HepG2 (cell line): ENCODE measurements around the gene TEX19. TPM values are rescaled to one million over a fixed set of nuclear protein-coding genes. Genes with fewer than 3 reads are reported as not detected.

ENCODE experiments used
- BRCA1 ChIP-seq: sonication (generic); formaldehyde crosslinking; IDR thresholded peaks from 2 replicates; pipeline ENCODE4 v1.4.0; 2020; ENCODE audit warnings: missing genetic modification reagents
- BRD4 ChIP-seq: sonication (generic); formaldehyde crosslinking; IDR thresholded peaks from 2 replicates; pipeline ENCODE4 v1.4.0; 2020; ENCODE audit warnings: missing genetic modification reagents
- CCDC6 ChIP-seq: sonication (generic); formaldehyde crosslinking; IDR thresholded peaks from 2 replicates; pipeline ENCODE4 v1.8.1; 2022; ENCODE audit warnings: mild to moderate bottlenecking, missing genetic modification reagents, moderate library complexity
- ERF ChIP-seq: IDR thresholded peaks from 2 replicates; pipeline ENCODE4 v1.6.1; 2018; ENCODE audit warnings: missing biosample characterization, missing genetic modification reagents
- HES4 ChIP-seq: sonication (generic); formaldehyde crosslinking; IDR thresholded peaks from 2 replicates; pipeline ENCODE4 v1.9.0; 2021; ENCODE audit warnings: mild to moderate bottlenecking, missing genetic modification reagents, borderline replicate concordance
- HIC2 ChIP-seq: sonication (generic); formaldehyde crosslinking; IDR thresholded peaks from 2 replicates; pipeline ENCODE4 v1.9.0; 2022; ENCODE audit warnings: low read depth, missing genetic modification reagents
- HNRNPL ChIP-seq: fragments of 200-400 bp; formaldehyde crosslinking; IDR thresholded peaks from 2 replicates; pipeline ENCODE4 v1.6.1; 2017; ENCODE audit warnings: mild to moderate bottlenecking, low read depth, low read length
- KDM5A ChIP-seq: fragments of 200-600 bp; sonication (generic); IDR thresholded peaks from 2 replicates; pipeline ENCODE4 v1.7.0; 2018; ENCODE audit warnings: antibody characterized with exemption, mild to moderate bottlenecking, low read length, borderline replicate concordance
- NR0B2 ChIP-seq: sonication (generic); formaldehyde crosslinking; IDR thresholded peaks from 2 replicates; pipeline ENCODE4 v1.4.0; 2020; ENCODE audit warnings: mild to moderate bottlenecking, missing genetic modification reagents
- NR2F6 ChIP-seq, 2 experiments: IDR thresholded peaks; 2 replicates each; pipeline ENCODE4 v1.6.1; 2016; ENCODE audit warnings: antibody characterized with exemption in 1 of 2, mild to moderate bottlenecking in 1 of 2
- PBX3 ChIP-seq: sonication (generic); formaldehyde crosslinking; IDR thresholded peaks from 2 replicates; pipeline ENCODE4 v1.8.1; 2023; ENCODE audit warnings: missing genetic modification reagents, inconsistent platforms, borderline replicate concordance
- PTBP1 ChIP-seq: fragments of 200-400 bp; formaldehyde crosslinking; IDR thresholded peaks from 2 replicates; pipeline ENCODE4 v1.6.1; 2018; ENCODE audit warnings: low read length, low read depth; ENCODE audit not compliant: poor library complexity, severe bottlenecking
- SPEN ChIP-seq: sonication (generic); formaldehyde crosslinking; IDR thresholded peaks from 2 replicates; pipeline ENCODE4 v1.5.1; 2020; ENCODE audit warnings: low read depth, mild to moderate bottlenecking, missing genetic modification reagents
- TARDBP ChIP-seq: sonication (generic); formaldehyde crosslinking; IDR thresholded peaks from 2 replicates; pipeline ENCODE4 v1.8.0; 2022; ENCODE audit warnings: mild to moderate bottlenecking, missing genetic modification reagents
- ZMYM2 ChIP-seq: sonication (generic); formaldehyde crosslinking; IDR thresholded peaks from 2 replicates; pipeline ENCODE4 v1.8.0; 2022; ENCODE audit warnings: mild to moderate bottlenecking, missing genetic modification reagents
- ZNF12 ChIP-seq: sonication (generic); formaldehyde crosslinking; IDR thresholded peaks from 2 replicates; pipeline ENCODE4 v1.5.0; 2020; ENCODE audit warnings: missing genetic modification reagents
- ZNF235 ChIP-seq: sonication (generic); formaldehyde crosslinking; IDR thresholded peaks from 2 replicates; pipeline ENCODE4 v1.8.1; 2023; ENCODE audit warnings: mild to moderate bottlenecking, missing genetic modification reagents, borderline replicate concordance
- ZNF24 ChIP-seq: fragments of 450-650 bp; IDR thresholded peaks from 2 replicates; pipeline ENCODE4 v1.6.1; 2017; ENCODE audit warnings: antibody characterized with exemption, mild to moderate bottlenecking
- ZNF501 ChIP-seq: sonication (generic); formaldehyde crosslinking; IDR thresholded peaks from 2 replicates; pipeline ENCODE4 v1.5.1; 2020; ENCODE audit warnings: mild to moderate bottlenecking, moderate library complexity, missing genetic modification reagents
- ZNF713 ChIP-seq: sonication (generic); formaldehyde crosslinking; IDR thresholded peaks from 2 replicates; pipeline ENCODE4 v1.4.0; 2020; ENCODE audit warnings: mild to moderate bottlenecking, missing genetic modification reagents
- polyA plus RNA-seq, 8 experiments: library from polyadenylated mRNA; depleted of rRNA in 3 of 8; stranded (reverse) in 7 of 8; unstranded in 1 of 8; fragments of >200 nt; fragmentation: Illumina TruSeq in 4 of 8; extraction: Trizol in 4 of 8; gene quantifications; 2 replicates each; pipeline versions ENCODE4 v1.2.1 to v1.2.3, GENCODE V29; 2011 to 2016; ENCODE audit warnings: low read depth in 4 of 8, missing spikeins in 1 of 8, mixed read lengths in 1 of 8; ENCODE audit not compliant: insufficient read depth in 1 of 8
- total RNA-seq, 5 experiments: library from RNA; depleted of rRNA; stranded (reverse); fragments of >200 nt; fragmentation: Illumina TruSeq; extraction: Trizol; gene quantifications; 2 replicates each; pipeline ENCODE4 v1.2.3, GENCODE V29; 2016; ENCODE audit warnings: low read depth in 1 of 5
- TF ChIP-seq, protein P1 (sequence below): sonication (generic); formaldehyde crosslinking; IDR thresholded peaks from 2 replicates; pipeline ENCODE4 v1.8.1; 2022; ENCODE audit warnings: low read depth, mild to moderate bottlenecking, missing genetic modification reagents
- TF ChIP-seq, protein P2 (sequence below): sonication (generic); formaldehyde crosslinking; IDR thresholded peaks from 2 replicates; pipeline ENCODE4 v1.5.0; 2020; ENCODE audit warnings: missing genetic modification reagents

Gene TEX19
- total and polyA plus RNA-seq, 2 of the 13 experiments (the other 11 are each of a cell fraction or from before 2014, with no cell fraction given), result 1.3 to 6.0 TPM

DNA sequence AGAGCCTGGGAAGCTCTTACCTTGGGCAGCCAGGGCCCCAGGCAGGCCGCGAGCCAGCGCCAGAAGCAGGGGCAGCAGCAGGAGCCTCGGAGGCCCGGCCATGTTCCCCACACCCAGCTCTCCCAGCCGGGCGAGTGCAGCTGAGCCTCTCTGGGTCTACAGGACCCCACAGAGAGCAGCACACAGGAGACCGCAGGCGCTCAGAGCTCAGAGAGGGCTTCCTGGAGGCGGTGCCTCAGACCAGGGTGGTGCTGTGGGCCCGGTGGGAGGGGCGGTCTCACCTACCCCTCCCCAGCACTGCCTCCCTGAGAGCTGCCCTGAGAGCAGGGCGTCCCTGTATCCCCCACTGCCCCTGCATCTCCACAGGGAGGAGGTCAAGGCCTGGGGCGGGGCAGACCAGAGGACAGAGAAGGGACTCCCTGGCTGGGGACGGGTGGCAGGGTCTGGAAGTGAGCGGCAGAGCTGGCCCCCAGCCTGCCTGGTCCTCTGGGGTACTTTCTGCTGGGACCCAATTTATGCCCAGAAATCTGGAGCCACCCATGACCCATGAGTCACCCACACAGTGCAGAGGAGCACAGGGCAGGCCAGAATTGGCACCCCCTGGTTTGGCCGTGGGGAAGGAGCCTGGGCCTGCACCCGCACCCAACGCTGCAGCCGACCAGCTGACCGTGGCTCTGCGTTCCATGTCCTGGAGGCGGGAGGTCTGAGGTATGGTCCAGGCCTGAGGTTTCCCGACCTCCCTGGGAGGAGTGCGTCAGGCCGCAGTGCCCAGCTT lies 41.5 kb upstream of the TEX19 start, which contains the start of gene CD7 (continued):
- TF ChIP-seq SPEN, result peak; percentile 22; the same call in 1 of the 2 replicates
- no peak for TF ChIP-seq BRCA1 (CRISPR knock-in tag)
- TF ChIP-seq ZNF12 (CRISPR knock-in tag), result no peak
- TF ChIP-seq ZNF501, result peak; percentile 90
- TF ChIP-seq ZMYM2 (CRISPR knock-in tag), result no peak
- TF ChIP-seq, protein P1, sequence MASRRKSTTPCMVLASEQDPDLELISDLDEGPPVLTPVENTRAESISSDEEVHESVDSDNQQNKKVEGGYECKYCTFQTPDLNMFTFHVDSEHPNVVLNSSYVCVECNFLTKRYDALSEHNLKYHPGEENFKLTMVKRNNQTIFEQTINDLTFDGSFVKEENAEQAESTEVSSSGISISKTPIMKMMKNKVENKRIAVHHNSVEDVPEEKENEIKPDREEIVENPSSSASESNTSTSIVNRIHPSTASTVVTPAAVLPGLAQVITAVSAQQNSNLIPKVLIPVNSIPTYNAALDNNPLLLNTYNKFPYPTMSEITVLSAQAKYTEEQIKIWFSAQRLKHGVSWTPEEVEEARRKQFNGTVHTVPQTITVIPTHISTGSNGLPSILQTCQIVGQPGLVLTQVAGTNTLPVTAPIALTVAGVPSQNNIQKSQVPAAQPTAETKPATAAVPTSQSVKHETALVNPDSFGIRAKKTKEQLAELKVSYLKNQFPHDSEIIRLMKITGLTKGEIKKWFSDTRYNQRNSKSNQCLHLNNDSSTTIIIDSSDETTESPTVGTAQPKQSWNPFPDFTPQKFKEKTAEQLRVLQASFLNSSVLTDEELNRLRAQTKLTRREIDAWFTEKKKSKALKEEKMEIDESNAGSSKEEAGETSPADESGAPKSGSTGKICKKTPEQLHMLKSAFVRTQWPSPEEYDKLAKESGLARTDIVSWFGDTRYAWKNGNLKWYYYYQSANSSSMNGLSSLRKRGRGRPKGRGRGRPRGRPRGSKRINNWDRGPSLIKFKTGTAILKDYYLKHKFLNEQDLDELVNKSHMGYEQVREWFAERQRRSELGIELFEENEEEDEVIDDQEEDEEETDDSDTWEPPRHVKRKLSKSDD (CRISPR knock-in tag), result peak; percentile 32; the same call in 1 of the 2 replicates
- TF ChIP-seq NR2F6 (IDR thresholded peaks at IDR 0.05), result peak; percentile 86
- TF ChIP-seq NR2F6 (CRISPR knock-in tag; IDR thresholded peaks at IDR 0.05), result peak; percentile 96
- TF ChIP-seq ZNF235 (CRISPR knock-in tag), result peak; percentile 98
- TF ChIP-seq NR0B2 (CRISPR knock-in tag), result peak; percentile 74; the same call in 1 of the 2 replicates
- TF ChIP-seq CCDC6 (CRISPR knock-in tag), result peak; percentile 67; the same call in 1 of the 2 replicates
- TF ChIP-seq ERF, result peak; percentile 51; the same call in 1 of the 2 replicates
- TF ChIP-seq HIC2 (CRISPR knock-in tag), result peak; percentile 60; the same call in 1 of the 2 replicates
- TF ChIP-seq, protein P2, sequence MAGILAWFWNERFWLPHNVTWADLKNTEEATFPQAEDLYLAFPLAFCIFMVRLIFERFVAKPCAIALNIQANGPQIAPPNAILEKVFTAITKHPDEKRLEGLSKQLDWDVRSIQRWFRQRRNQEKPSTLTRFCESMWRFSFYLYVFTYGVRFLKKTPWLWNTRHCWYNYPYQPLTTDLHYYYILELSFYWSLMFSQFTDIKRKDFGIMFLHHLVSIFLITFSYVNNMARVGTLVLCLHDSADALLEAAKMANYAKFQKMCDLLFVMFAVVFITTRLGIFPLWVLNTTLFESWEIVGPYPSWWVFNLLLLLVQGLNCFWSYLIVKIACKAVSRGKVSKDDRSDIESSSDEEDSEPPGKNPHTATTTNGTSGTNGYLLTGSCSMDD (CRISPR knock-in tag), result 0 out of 2 replicates have a peak, but pooled peaks have one; percentile 53
- peak; percentile 63; the same call in 1 of the 2 replicates for TF ChIP-seq HES4
- peak; percentile 86; the same call in 1 of the 2 replicates for TF ChIP-seq ZNF713 (CRISPR knock-in tag)
- TF ChIP-seq BRD4 (CRISPR knock-in tag), result 0 out of 2 replicates have a peak, but pooled peaks have one; percentile 10
- no peak for TF ChIP-seq ZNF24
- TF ChIP-seq KDM5A, result no peak
- TF ChIP-seq TARDBP, result peak; percentile 70
- peak; percentile 6 for TF ChIP-seq PTBP1
- TF ChIP-seq HNRNPL, result peak; percentile 83
- TF ChIP-seq PBX3, result no peak
